ENCODE measurements around the gene RPL13. TPM values are rescaled to one million over a fixed set of nuclear protein-coding genes. Genes with fewer than 3 reads are reported as not detected.

The RPL13 gene
- polyA plus RNA-seq, 1 donor, result 3,996 TPM

GRCh38 chr16:89605186-89605970, 44.9 kb downstream of the RPL13 start:
- Histone ChIP-seq H3K4me3 (ENCODE audit: low read length) (no peak overlapping the region), H3K27me3 (ENCODE audit: control insufficient read depth, insufficient read depth, low read length) (no peaks in the 10 kb centered on the region), H3K4me1 (ENCODE audit: control insufficient read depth, insufficient read depth, low read length) (peaks cover 27% of the 10 kb centered on the region), H3K9me3 (ENCODE audit: control insufficient read depth, low read depth, low read length) (peaks cover 10% of the 10 kb centered on the region), H3K27ac (ENCODE audit: low read length) (no peak overlapping the region), H3K36me3 (ENCODE audit: control insufficient read depth, insufficient read depth, low read length) (no peaks in the 10 kb centered on the region)
- WGBS (ENCODE audit: insufficient coverage, low lambda C conversion rate), result no CpG with 5 or more reads among the region's 34 CpGs
- DNase-seq, result no peak

GRCh38 chr16:89606006-89606405, 45.5 kb downstream of the RPL13 start:
- Histone ChIP-seq H3K27ac (ENCODE audit: low read length) (no peak overlapping the region), H3K4me1 (ENCODE audit: control insufficient read depth, insufficient read depth, low read length) (peaks cover 27% of the 10 kb centered on the region), H3K36me3 (ENCODE audit: control insufficient read depth, insufficient read depth, low read length) (no peaks in the 10 kb centered on the region), H3K9me3 (ENCODE audit: control insufficient read depth, low read depth, low read length) (peaks cover 10% of the 10 kb centered on the region), H3K4me3 (ENCODE audit: low read length) (no peak overlapping the region), H3K27me3 (ENCODE audit: control insufficient read depth, insufficient read depth, low read length) (no peaks in the 10 kb centered on the region)
- no peak for DNase-seq
- no CpG with 5 or more reads among the region's 9 CpGs for WGBS (ENCODE audit: insufficient coverage, low lambda C conversion rate)

- no peak overlapping the region for H3K4me3 ChIP-seq (ENCODE audit: low read length)
- no peak overlapping the region for H3K27ac ChIP-seq (ENCODE audit: low read length)
- WGBS (ENCODE audit: insufficient coverage, low lambda C conversion rate), result no CpG with 5 or more reads among the region's 9 CpGs
- no peaks in the 10 kb centered on the region for H3K27me3 ChIP-seq (ENCODE audit: control insufficient read depth, insufficient read depth, low read length)
- H3K9me3 ChIP-seq (ENCODE audit: control insufficient read depth, low read depth, low read length), result peaks cover 7% of the 10 kb centered on the region
- no peak for DNase-seq
- H3K4me1 ChIP-seq (ENCODE audit: control insufficient read depth, insufficient read depth, low read length), result peaks cover 33% of the 10 kb centered on the region
- H3K36me3 ChIP-seq (ENCODE audit: control insufficient read depth, insufficient read depth, low read length), result no peaks in the 10 kb centered on the region
Observed at GRCh38 chr16:89607453-89607852, 47.0 kb downstream of the RPL13 start.

DNA sequence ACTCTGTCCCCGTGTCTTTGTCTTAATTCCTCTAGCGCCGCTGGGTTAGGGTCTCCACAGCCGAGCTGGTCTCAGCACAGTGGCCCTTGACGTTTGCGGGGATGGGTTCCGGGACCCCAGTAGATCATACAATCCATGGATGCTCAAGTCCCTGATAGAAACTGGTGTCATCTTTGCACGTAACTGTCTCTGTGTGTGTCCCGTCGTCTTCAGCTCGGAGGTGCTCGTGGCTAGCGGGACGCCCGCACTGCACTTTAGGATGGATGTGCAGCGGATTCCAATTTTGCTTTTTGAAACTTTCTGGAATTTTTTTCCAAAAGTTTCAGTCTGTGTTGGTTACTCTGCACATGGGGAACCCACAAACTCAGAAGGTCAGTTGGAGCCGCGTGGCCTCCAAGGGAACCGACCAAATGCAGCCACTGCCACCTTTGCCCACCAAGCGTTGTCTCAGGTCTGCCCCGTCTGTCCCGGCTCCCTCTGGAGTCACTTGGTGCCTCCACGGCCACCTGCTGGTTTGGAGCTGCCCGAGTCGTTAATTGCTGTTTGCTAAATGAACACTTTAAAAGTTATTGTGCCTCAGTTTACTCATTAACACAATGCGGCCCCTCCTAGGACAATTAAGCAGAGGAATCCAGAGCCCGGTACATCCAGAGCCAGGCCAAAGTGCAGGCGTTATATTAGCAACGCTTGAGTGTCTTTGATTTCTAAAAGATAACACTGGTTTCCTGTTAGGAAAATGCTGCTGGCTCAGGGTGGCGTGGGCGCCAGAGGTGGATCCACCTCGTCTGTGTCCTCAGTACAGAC, 47.7 kb downstream of the RPL13 start:
- Histone ChIP-seq H3K27me3 (ENCODE audit: control insufficient read depth, insufficient read depth, low read length) (no peaks in the 10 kb centered on the region), H3K36me3 (ENCODE audit: control insufficient read depth, insufficient read depth, low read length) (no peaks in the 10 kb centered on the region), H3K4me3 (ENCODE audit: low read length) (no peak overlapping the region), H3K9me3 (ENCODE audit: control insufficient read depth, low read depth, low read length) (peaks cover 7% of the 10 kb centered on the region), H3K27ac (ENCODE audit: low read length) (peak overlapping the region; percentile 57), H3K4me1 (ENCODE audit: control insufficient read depth, insufficient read depth, low read length) (peaks cover 40% of the 10 kb centered on the region)
- WGBS (ENCODE audit: insufficient coverage, low lambda C conversion rate), result no CpG with 5 or more reads among the region's 32 CpGs
- peak; percentile 71 to 87 for DNase-seq

DNA sequence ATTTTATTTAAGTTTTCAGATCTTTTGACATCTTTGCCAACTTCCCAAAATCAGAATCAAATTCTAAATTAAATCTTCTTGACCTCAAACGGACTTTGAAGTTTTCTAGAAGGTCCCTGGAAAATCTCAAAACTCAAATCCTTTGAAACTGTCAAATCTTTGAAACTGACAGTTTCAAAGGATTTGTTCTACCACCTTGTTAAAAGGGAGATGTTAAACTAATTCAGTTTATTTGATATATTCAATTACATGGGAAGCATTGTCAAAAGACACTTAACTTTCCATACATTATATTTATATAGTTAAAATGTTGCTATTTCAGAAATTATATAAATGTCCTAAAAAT, 49.6 kb downstream of the RPL13 start:
- Histone ChIP-seq H3K4me1 (ENCODE audit: control insufficient read depth, insufficient read depth, low read length) (peaks cover 51% of the 10 kb centered on the region), H3K36me3 (ENCODE audit: control insufficient read depth, insufficient read depth, low read length) (no peaks in the 10 kb centered on the region), H3K27ac (ENCODE audit: low read length) (no peak overlapping the region), H3K4me3 (ENCODE audit: low read length) (no peak overlapping the region), H3K9me3 (ENCODE audit: control insufficient read depth, low read depth, low read length) (peaks cover 13% of the 10 kb centered on the region), H3K27me3 (ENCODE audit: control insufficient read depth, insufficient read depth, low read length) (no peaks in the 10 kb centered on the region)
- WGBS (ENCODE audit: insufficient coverage, low lambda C conversion rate), result 100% methylated on average over 1 of the region's 1 CpG
- no peak for DNase-seq

GRCh38 chr16:89612415-89613166, 52.1 kb downstream of the RPL13 start:
- Histone ChIP-seq H3K36me3 (ENCODE audit: control insufficient read depth, insufficient read depth, low read length) (no peaks in the 10 kb centered on the region), H3K27me3 (ENCODE audit: control insufficient read depth, insufficient read depth, low read length) (no peaks in the 10 kb centered on the region), H3K4me1 (ENCODE audit: control insufficient read depth, insufficient read depth, low read length) (peaks cover 59% of the 10 kb centered on the region), H3K27ac (ENCODE audit: low read length) (peak overlapping the region; percentile 87), H3K4me3 (ENCODE audit: low read length) (peak overlapping the region; percentile 70), H3K9me3 (ENCODE audit: control insufficient read depth, low read depth, low read length) (peaks cover 20% of the 10 kb centered on the region)
- WGBS (ENCODE audit: insufficient coverage, low lambda C conversion rate), result no CpG with 5 or more reads among the region's 20 CpGs
- peak in 1 of 2 donors; percentile 57 for DNase-seq

DNA sequence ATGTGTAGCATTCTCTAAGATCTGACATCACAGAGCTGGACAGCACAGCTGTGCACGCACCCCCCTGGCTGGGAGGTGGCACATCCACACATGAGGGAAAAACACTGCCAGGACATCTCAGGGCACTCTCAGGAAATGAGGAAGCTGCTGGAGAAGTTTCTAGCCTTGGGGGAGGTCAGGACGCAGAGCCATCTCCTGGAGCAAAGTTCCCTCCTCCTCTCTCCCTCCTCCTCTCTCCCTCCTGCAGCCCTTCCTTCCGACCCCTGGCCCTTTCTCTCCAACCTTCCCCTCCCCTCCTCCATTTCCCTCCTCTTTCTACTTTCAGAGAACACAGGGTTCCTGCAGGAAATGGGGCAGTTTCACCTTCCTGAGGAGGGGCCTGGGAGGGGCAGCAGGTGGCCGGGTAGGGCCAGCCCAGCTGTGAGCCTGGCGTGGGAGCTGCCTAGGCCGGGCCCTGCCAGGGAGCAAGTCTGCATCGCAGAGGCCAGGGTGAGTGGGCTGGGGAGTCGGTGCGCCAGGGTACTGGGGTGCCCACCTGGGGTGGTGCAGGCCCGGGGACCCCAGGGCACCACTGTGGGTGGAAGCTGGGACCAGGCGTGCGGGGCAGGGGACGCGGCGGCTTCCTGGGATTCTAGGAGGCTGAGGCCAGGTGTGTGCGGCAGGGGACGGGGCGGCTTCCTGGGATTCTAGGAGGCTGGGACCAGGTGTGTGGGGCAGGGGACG, 52.9 kb downstream of the RPL13 start, which contains the start of gene DPEP1:
Gene DPEP1 (plus strand): TSS at position 412 of the 723 bp plus-strand sequence. CDS start 16,769 bp downstream, outside the sequence.
- Histone ChIP-seq H3K27ac (ENCODE audit: low read length) (peak within 1 kb of the TSS; percentile 87), H3K4me3 (ENCODE audit: low read length) (peak within 1 kb of the TSS; percentile 70), H3K4me1 (ENCODE audit: control insufficient read depth, insufficient read depth, low read length) (peaks cover 51% of the 10 kb centered on the region), H3K27me3 (ENCODE audit: control insufficient read depth, insufficient read depth, low read length) (no peaks in the 10 kb centered on the region), H3K9me3 (ENCODE audit: control insufficient read depth, low read depth, low read length) (peaks cover 20% of the 10 kb centered on the region), H3K36me3 (ENCODE audit: control insufficient read depth, insufficient read depth, low read length) (no peaks in the 10 kb centered on the region)
- DNase-seq, result peak; percentile 77 to 90
- WGBS (ENCODE audit: insufficient coverage, low lambda C conversion rate), result no CpG with 5 or more reads among the region's 19 CpGs

DNA sequence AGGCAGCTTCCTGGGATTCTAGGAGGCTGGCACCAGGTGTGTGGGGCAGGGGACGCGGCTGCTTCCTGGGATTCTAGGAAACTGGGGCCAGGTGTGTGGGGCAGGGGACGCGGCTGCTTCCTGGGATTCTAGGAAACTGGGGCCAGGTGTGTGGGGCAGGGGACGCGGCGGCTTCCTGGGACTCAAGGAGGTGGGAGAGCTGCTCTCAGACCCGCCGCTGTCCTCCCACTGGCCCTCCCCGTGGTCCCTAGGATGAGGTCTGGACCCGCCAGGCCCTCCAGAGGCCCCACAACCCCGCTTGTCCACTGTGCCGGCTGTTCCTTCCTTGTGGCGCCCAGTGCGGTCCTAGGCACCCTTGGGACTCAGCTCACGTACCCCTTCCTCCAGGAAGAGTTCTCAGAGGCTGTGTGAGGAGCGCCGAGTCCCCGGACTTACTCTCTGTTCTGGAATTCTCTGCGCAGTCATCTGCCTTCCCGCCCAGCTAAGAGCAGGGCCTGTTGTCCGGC, 53.5 kb downstream of the RPL13 start:
- H3K4me3 ChIP-seq (ENCODE audit: low read length), result peak overlapping the region; percentile 70
- H3K27me3 ChIP-seq (ENCODE audit: control insufficient read depth, insufficient read depth, low read length), result no peaks in the 10 kb centered on the region
- H3K27ac ChIP-seq (ENCODE audit: low read length), result peak overlapping the region; percentile 87
- DNase-seq, result no peak
- H3K36me3 ChIP-seq (ENCODE audit: control insufficient read depth, insufficient read depth, low read length), result no peaks in the 10 kb centered on the region
- peaks cover 45% of the 10 kb centered on the region for H3K4me1 ChIP-seq (ENCODE audit: control insufficient read depth, insufficient read depth, low read length)
- WGBS (ENCODE audit: insufficient coverage, low lambda C conversion rate), result no CpG with 5 or more reads among the region's 22 CpGs
- peaks cover 20% of the 10 kb centered on the region for H3K9me3 ChIP-seq (ENCODE audit: control insufficient read depth, low read depth, low read length)

All from large intestine (tissue), 3 donors.